K562 (cell line): ENCODE data around the gene SPATS2L. TPM values are rescaled to one million over a fixed set of nuclear protein-coding genes. Genes with fewer than 3 reads are reported as not detected.

Source experiments
- ATAC-seq: fragments of 200-7000 bp; cut with Tn5 transposase; 3 replicates; pipeline ENCODE4 v1.9.1; 2020; ENCODE audit warnings: moderate library complexity
- BruUV-seq: library from RNA; stranded (reverse); fragments of 400-500 nt; replicated peaks from 2 replicates; lab custom pipeline; 2021; lab: Mats Ljungman, UMichigan
- CTCF ChIA-PET: fragments of 300-600 bp; formaldehyde crosslinking; extraction: SDS; loops from one replicate; lab custom pipeline; 2021; ENCODE audit warnings: low intra/inter-chr PET ratio; lab: Yijun Ruan, JAX
- POLR2A ChIA-PET: fragments of 300-600, 350-650 bp; sonication (Branson Sonifier 250); formaldehyde crosslinking; extraction: SDS; loops from one replicate; lab custom pipeline; 2021; ENCODE audit warnings: antibody characterized with exemption, inconsistent platforms; lab: Yijun Ruan, JAX
- DNase-seq, 4 experiments: peaks; one replicate each; pipeline versions ENCODE4 v3.0.0 to v3.0.0-alpha.2; 2011 to 2018; ENCODE audit warnings: low spot score in 3 of 4, mixed read lengths in 3 of 4; ENCODE audit errors: extremely low read depth in 1 of 4
- FAIRE-seq: peaks from 2 replicates; lab custom pipeline; 2011; peaks lifted over from hg19 to GRCh38; lab: Jason Lieb, UNC
- H2AFZ ChIP-seq: 2 replicates; pipeline ENCODE4 v1.6.0; 2011; ENCODE audit warnings: low read depth, low read length, control low read depth, inconsistent platforms
- H3K27ac ChIP-seq: fragments of 200-600 bp; 3 replicates; pipeline ENCODE4 v1.8.0; 2011; ENCODE audit warnings: low read depth, mild to moderate bottlenecking, control low read depth, inconsistent platforms, low read length, moderate library complexity, mixed read lengths; ENCODE audit errors: extremely low read depth
- H3K27me3 ChIP-seq, 2 experiments: fragments of 300-600 bp in 1 of 2; 2 replicates in 1 of 2; 3 replicates in 1 of 2; pipeline versions ENCODE4 v1.6.0 to v1.8.0; 2011; ENCODE audit warnings: inconsistent platforms in 2 of 2, low read length in 2 of 2, mild to moderate bottlenecking in 1 of 2, mixed read lengths in 1 of 2, moderate library complexity in 1 of 2; ENCODE audit not compliant: control insufficient read depth in 2 of 2, insufficient read depth in 2 of 2
- H3K36me3 ChIP-seq: fragments of 300-600 bp; 3 replicates; pipeline ENCODE4 v1.8.0; 2011; ENCODE audit warnings: mild to moderate bottlenecking, low read length, inconsistent platforms; ENCODE audit not compliant: control insufficient read depth, insufficient read depth
- H3K4me1 ChIP-seq, 2 experiments: fragments of 200-600 bp in 1 of 2; replicated peaks in 1 of 2; 2 replicates in 1 of 2; 3 replicates in 1 of 2; pipeline versions ENCODE4 v1.5.1 to v1.8.0; 2011; ENCODE audit warnings: inconsistent platforms in 2 of 2, low read length in 2 of 2, mild to moderate bottlenecking in 1 of 2, mixed read lengths in 1 of 2, moderate library complexity in 1 of 2; ENCODE audit not compliant: control insufficient read depth in 2 of 2, insufficient read depth in 2 of 2
- H3K4me2 ChIP-seq: 2 replicates; pipeline ENCODE4 v1.6.1; 2011; ENCODE audit warnings: low read length, control low read depth, inconsistent platforms, mixed read lengths; ENCODE audit not compliant: insufficient read depth
- H3K4me3 ChIP-seq: fragments of 200-600 bp; sonication (generic), shearing (Covaris generic); 2 replicates; pipeline ENCODE4 v1.5.1; 2016; ENCODE audit warnings: control low read depth, inconsistent platforms
- H3K79me2 ChIP-seq: fragments of 200-600 bp; 3 replicates; pipeline ENCODE4 v1.8.0; 2011; ENCODE audit warnings: low read length, inconsistent platforms; ENCODE audit not compliant: control insufficient read depth, insufficient read depth
- H3K9ac ChIP-seq, 2 experiments: 2 replicates each; pipeline versions ENCODE4 v1.6.0 to v1.6.1; 2011; ENCODE audit warnings: low read depth in 2 of 2, low read length in 2 of 2, control low read depth in 1 of 2, inconsistent platforms in 1 of 2, mild to moderate bottlenecking in 1 of 2, mixed read lengths in 1 of 2; ENCODE audit not compliant: insufficient read depth in 1 of 2
- H3K9me1 ChIP-seq: one replicate; pipeline ENCODE4 v1.6.0; 2011; ENCODE audit warnings: inconsistent platforms, mild to moderate bottlenecking, low read length, moderate library complexity; ENCODE audit not compliant: control insufficient read depth, insufficient read depth
- H3K9me3 ChIP-seq: replicated peaks from 2 replicates; pipeline ENCODE4 v1.5.1; 2011; ENCODE audit warnings: low read depth, low read length, inconsistent platforms; ENCODE audit not compliant: control insufficient read depth, insufficient read depth
- H4K20me1 ChIP-seq: replicated peaks from 2 replicates; pipeline ENCODE4 v1.6.1; 2011; ENCODE audit warnings: low read length, inconsistent platforms, mixed read lengths; ENCODE audit not compliant: control insufficient read depth, insufficient read depth
- PYGO2 ChIP-seq: fragments of 450-650 bp; IDR thresholded peaks from 2 replicates; pipeline ENCODE4 v1.6.1; 2016; ENCODE audit warnings: mild to moderate bottlenecking, missing genetic modification characterization, moderate library complexity, missing compliant biosample characterization
- ZC3H11A ChIP-seq: IDR thresholded peaks from 2 replicates; pipeline ENCODE4 v1.6.1; 2012; ENCODE audit warnings: low read depth, low read length, improper control_type of control experiment
- ZNF134 ChIP-seq: fragments of 250-450 bp; sonication (Bioruptor Pico); conservative IDR thresholded peaks from 2 replicates; pipeline ENCODE4 v1.4.0; 2020
- ZNF143 ChIP-seq: sonication (generic); formaldehyde crosslinking; IDR thresholded peaks from 2 replicates; pipeline ENCODE4 v1.9.0; 2022; ENCODE audit warnings: mild to moderate bottlenecking, missing genetic modification reagents
- ZNF316 ChIP-seq: fragments of 450-650 bp; IDR thresholded peaks from 2 replicates; pipeline ENCODE4 v1.6.1; 2016
- ZNF77 ChIP-seq: fragments of 250-450 bp; sonication (Bioruptor Pico); IDR thresholded peaks from 2 replicates; pipeline ENCODE4 v1.5.0; 2020
- WGBS: fragments of 100-300 bp; shearing (Covaris generic); methylation state at CpG from one replicate; pipeline ENCODE4 v1.1.6; 2016; ENCODE audit warnings: low coverage, mixed read lengths; ENCODE audit not compliant: insufficient coverage; ENCODE audit errors: missing lambda C conversion rate; 5-methylcytosine and 5-hydroxymethylcytosine counted together
- in situ Hi-C: fragments of 300-500 bp; cut with MboI; formaldehyde crosslinking; loops from 4 replicates; pipeline ENCODE4 v1.15.0; 2018; ENCODE audit warnings: inconsistent platforms, mixed read lengths
- intact Hi-C: fragments of 100-400 bp; cut with micrococcal nuclease; formaldehyde crosslinking; loops from 2 replicates; pipeline ENCODE4 v1.14.2; 2022
- polyA plus RNA-seq, 8 experiments: library from polyadenylated mRNA; depleted of rRNA in 4 of 8; stranded (reverse) in 5 of 8; unstranded in 3 of 8; fragments of >200 nt; fragmentation: Nextera tagmentation in 2 of 8; fragmentation: Illumina TruSeq in 1 of 8; extraction: Ambion mirVana in 2 of 8; extraction: Trizol in 1 of 8; gene quantifications; 2 replicates each; pipeline versions ENCODE4 v1.2.1 to v1.2.3, GENCODE V29; 2011 to 2014; ENCODE audit warnings: inconsistent platforms in 1 of 8, missing spikeins in 1 of 8
- total RNA-seq, 7 experiments: library from RNA; depleted of rRNA in 6 of 7; stranded (reverse); fragments of >200 nt in 6 of 7; fragmentation: Illumina TruSeq in 2 of 7; extraction: Trizol in 2 of 7; gene quantifications; 2 replicates each; pipeline versions ENCODE4 v1.2.1 to v1.2.3, GENCODE V29; 2011 to 2021; ENCODE audit warnings: low replicate concordance in 1 of 7
- TF ChIP-seq, protein P1 (sequence below): fragments of 250-450 bp; sonication (Bioruptor Pico); IDR thresholded peaks from 2 replicates; pipeline ENCODE4 v1.8.0; 2021; ENCODE audit warnings: moderate library complexity, mild to moderate bottlenecking, inconsistent platforms

Gene SPATS2L
- total and polyA plus RNA-seq, 9 of the 15 experiments (the other 6 are each of a cell fraction or from before 2014, with no cell fraction given): 11.3 to 41.5 (median 24.9) TPM

DNA sequence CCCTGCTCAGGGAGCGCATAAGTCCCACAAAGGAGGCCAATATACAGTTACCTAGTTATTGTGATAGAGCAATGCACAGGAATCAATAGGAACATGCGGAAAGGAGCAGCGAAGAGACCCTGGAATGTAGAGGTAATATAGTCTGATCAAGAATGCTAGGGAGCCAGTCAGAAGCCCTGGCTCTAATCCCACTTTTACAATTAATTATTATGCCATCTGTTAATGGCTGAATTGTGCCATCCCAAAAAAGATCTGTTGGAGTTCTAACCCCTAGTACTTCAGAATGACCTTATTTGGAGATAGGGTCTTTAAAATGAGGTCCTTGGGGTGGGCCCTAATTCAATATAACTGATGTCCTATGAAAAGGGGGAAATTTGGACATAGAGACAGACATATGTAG is 7.7 kb upstream of the SPATS2L start:
- ChIA-PET POLR2A (no interaction called here), CTCF (no interaction called here)
- DNase-seq (no peak), ATAC-seq (no peak), FAIRE-seq (no peak)
- in situ Hi-C loops: no loop called here
- no peaks in the 10 kb centered on the region for H3K27me3 ChIP-seq
- intact Hi-C loops: no loop called here
- no peaks in the 10 kb centered on the region for H3K79me2 ChIP-seq
- no peak overlapping the region for H2AFZ ChIP-seq
- H3K36me3 ChIP-seq: no peaks in the 10 kb centered on the region
- H3K4me2 ChIP-seq: no peak overlapping the region
- 45% methylated on average over 3 of the region's 3 CpGs for WGBS
- H3K9me3 ChIP-seq: no peaks in the 10 kb centered on the region
- peaks cover 0 to 11% of the 10 kb centered on the region in 2 experiments; a peak in 1 of 5 replicates for H3K4me1 ChIP-seq
- no peak overlapping the region for H3K4me3 ChIP-seq
- H3K27ac ChIP-seq: no peak overlapping the region
- no TSS peak for BruUV-seq
- TF ChIP-seq PYGO2 (no peak), ZNF316 (no peak), ZNF143 (no peak), ZC3H11A (no peak), ZNF134 (CRISPR knock-in tag) (no peak), ZNF77 (CRISPR knock-in tag) (no peak)
- TF ChIP-seq, protein P1, sequence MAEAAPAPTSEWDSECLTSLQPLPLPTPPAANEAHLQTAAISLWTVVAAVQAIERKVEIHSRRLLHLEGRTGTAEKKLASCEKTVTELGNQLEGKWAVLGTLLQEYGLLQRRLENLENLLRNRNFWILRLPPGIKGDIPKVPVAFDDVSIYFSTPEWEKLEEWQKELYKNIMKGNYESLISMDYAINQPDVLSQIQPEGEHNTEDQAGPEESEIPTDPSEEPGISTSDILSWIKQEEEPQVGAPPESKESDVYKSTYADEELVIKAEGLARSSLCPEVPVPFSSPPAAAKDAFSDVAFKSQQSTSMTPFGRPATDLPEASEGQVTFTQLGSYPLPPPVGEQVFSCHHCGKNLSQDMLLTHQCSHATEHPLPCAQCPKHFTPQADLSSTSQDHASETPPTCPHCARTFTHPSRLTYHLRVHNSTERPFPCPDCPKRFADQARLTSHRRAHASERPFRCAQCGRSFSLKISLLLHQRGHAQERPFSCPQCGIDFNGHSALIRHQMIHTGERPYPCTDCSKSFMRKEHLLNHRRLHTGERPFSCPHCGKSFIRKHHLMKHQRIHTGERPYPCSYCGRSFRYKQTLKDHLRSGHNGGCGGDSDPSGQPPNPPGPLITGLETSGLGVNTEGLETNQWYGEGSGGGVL (CRISPR knock-in tag): no peak
- H3K9me1 ChIP-seq: no peaks in the 10 kb centered on the region
- H4K20me1 ChIP-seq: no peaks in the 10 kb centered on the region
- no peak overlapping the region for H3K9ac ChIP-seq
